GM21390 (cell line): ENCODE results near the gene HAPLN3.

Source experiments
- ATAC-seq: cut with Tn5 transposase; IDR thresholded peaks from one replicate; pipeline ENCODE4 v1.9.1; 2021; ENCODE audit not compliant: unreplicated experiment

HAPLN3 gene

DNA sequence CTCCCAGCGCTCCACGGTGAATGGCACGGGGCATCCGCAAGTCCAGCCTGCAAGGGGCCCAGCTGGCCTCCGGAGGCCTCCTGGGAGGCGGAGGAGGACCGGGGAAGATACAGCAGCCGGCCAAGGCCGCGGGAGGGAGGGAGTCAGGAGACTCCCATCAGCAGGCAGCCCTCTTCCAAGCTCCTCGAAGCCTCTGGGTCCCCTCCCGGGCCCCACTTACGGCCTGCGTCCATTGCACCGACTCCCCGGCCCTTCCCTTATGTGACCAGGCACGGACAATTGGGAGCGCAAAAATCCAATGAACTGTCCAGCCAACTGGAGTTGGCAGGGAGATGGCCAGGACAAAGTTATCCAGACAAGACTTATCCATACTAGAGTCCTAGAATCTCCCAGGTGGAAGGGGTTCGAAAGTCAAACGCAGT, 17.2 kb upstream of the HAPLN3 start:
- ATAC-seq = no peak

DNA sequence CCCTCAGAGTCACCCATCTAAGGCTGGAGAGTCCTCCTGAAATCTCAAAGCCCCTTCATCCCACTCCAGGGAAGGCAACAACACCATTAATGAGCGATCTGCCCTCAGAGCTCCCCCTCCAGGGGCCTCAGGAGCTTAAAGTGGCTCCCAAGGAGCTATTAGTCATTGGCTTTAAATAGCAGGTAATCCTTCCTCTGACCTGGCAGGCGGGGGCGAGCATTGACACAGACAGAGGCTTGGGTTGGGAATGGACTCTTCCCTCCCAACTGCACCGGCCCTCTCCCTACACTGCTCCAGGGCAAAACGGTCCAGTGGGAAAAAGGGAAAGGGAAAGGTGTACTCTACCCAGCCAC, 16.4 kb upstream of the HAPLN3 start:
- no peak for ATAC-seq

DNA sequence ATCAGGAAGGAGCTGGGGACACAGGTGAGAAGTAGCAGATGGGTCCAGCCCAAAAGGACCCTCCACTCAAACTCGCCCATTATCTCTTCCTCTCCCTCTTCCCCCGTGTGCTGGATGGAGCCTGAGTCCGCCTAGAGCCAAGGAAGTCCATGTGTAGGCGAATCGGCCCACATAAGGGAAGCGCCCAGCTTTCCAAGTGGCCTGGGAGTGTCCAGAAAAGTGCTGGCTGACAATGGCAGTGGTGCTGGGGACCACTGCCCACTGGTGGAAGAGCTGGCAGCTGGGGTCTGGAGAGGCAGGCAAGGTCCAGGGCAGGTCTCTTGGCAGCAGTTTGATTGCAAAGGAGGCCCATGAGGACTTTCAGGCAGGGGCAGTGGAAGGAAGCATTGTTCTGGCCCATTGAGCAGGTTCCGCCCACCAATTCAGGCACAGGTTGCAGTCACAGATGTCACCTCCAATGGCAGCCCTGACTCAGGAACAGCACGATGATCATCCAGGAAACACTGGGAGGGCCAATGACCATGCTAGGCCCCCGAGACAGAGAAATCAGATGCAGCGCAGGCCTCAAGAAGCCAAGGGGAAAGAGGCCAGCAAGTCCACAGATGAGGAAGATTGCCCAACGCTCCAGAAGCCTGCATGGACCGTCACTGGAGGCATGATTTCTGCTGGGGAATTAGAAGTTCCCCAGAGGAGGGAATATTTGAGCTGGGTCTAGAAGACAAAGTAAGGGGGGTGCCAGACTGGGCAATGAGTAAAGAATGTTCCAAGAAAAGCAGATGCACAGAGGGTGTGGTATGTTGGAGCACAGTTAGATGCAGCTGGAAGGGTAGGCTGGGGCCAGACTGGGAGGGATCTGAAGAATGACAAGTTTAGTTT, 14.8 kb upstream of the HAPLN3 start:
- no peak for ATAC-seq

DNA sequence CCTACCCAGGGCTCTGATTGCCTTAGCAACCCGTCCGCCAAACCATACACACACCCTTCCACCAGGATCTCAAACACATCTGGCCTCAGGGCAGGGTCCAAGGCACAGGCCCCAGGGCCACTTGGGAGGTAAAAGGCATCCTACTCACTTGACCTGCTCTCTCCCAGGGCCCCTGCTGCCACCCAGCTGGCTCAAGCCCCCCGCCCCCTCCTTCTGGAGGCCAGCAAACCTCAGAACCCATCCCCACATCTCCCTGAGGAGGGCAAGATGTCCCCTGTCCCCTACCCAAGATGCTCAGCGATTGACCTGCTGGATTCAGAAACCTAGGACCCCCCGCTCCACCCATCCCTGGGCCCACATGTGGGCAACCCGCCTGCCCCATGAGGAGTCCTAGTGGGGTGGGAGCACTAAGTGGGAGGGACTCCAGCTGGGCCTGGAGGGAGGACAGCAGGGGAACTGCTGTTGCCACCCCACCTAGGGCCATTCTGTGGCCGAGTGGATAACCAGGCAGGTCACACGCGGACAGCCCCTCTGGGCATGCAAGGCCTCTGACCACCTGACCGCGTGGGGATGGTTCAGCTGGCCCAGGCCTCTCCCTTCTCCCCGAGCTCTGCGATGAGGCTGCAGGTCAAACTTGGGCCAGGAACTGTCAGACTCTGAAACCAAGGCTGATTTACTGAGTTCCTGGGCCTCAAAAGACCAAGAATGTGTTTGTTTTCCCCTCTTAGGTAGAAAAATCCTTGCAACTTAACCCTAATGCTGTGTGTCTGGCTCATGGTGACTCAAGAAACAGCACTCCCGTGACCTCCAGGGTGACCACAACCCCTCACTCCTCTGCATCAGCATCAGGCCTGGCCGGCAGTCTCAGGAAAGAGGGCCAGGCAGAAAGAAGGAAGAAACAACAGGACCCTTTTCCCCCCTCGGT, 13.6 kb upstream of the HAPLN3 start:
- ATAC-seq = no peak

DNA sequence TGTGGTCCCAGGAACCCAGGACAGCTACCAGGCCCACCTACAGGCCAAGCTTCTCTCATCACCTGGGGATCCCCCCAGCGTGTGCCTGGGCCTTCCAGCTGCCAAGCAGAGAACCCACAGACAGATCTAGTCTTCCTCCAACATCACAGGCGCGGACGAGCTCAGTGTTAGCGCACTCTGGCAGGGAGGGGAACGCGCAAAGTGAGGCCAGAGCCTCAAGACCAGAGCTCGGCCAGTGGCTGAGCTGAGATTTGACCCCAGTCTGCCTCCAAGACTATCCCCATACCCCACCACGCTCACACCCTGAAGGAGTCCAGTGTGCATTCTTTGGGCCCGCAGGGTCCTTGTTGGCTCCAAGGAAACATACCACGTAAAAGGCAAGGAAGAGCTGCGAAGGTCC, 12.8 kb upstream of the HAPLN3 start:
- ATAC-seq = no peak

DNA sequence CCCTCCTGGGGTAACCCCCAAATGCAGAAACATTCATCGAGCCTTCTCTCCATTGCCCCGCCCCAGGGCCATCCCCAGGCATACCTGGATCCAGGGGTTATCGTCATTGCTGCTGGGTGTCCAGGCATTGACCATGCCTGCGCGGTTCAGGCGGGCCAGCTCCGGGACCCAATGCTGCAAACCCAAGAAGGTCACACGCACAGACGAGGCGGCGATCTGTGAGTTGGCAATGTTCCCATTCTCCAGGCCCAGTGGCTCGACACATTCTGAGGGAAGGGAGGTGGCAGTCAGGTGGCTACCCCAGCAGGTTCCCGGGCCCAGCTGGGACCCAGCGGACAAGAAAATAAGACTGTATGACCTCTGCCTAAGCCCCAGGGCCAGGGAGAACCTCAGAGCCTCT, 11.8 kb upstream of the HAPLN3 start:
- no peak for ATAC-seq

DNA sequence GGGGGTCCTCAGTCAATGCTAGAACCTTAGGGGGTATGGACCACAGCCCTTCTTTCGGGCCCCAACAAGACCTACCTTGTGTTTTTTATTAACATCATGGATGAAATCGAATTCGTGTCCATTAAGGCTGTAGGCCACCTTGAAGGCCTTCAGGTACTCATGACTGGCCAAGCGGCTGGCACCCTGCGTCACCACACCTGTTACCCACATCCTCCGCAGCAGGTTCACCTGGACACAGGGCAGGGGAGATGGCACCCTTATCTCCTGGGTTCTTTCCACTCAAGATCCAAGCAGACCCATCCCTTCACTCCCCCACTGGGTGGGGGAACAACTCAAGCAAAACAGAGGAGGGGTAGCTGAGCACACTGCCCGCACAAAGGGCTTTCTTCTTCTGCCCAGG, 11.2 kb upstream of the HAPLN3 start:
- ATAC-seq = no peak

DNA sequence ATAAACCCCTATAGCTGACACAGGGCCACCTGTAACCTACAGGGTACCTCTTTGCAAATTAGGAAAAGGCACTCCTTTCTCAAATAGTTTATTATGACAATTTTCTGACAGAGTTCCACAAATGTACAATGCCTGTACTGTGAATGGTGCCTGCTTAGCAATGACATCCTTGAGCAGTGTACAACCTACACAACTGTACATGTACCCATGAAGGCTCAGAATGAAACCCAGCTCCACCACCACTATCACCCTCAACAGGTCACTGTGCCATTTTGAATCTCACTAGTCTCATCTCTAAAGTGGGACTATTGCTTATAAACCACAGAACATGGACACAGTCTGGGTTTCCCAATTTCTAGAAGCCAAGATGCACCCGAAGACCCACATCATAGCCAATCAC, 10.8 kb upstream of the HAPLN3 start:
- no peak for ATAC-seq

DNA sequence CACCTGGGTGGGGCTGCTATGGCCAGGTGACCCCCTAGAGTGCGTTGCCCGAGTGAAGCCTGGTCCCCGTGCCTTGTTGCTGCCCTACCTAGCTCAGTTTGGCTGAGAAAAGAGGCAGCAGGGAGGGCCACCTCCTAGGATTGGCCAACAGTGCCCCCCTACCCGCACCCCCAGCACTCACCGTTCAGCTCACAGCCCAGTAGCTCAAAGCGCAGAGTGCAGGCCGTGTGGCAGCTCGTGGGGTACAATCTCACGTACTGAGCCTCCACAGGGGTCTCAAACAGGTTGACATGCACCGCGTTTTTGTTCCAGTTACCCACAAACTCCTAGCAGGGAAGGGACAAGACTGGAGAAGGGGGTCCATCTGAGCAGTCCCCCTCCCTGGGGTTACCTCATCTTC, 10.2 kb upstream of the HAPLN3 start:
- no peak for ATAC-seq

DNA sequence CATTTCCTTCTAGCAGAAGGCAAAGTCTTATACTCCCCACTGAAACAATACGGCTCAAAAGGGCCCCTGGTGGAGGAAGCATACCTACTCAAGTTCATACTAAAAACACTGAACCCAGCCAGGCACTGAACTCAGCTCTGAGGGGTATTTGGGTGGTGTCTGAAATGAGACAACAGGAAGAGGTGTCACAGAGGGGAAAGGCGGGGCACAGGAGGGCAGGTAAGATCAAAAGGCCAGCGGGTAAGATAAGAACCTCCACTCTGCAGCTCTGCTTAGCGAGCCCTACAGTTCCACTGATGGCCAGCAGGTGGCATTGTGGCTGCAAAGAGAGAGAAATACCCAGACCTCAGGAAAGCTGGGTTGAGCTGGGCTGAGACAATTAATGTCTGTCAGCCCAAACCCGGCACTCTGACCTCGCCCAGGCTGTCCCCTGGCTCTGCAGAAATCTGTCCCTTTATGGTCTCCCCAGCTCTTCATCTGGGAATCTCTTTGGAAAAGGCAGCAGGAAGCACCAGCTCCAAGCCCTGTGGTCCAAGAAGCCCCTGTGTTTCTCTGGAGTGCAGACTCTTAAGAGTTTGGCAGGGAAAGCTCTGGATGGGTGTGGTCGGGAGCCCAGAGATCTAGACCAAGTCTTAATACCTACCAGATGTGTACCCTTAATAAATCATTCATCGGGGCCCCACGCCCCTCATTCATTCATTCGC, 9.4 kb upstream of the HAPLN3 start:
- ATAC-seq = peak; percentile 88

DNA sequence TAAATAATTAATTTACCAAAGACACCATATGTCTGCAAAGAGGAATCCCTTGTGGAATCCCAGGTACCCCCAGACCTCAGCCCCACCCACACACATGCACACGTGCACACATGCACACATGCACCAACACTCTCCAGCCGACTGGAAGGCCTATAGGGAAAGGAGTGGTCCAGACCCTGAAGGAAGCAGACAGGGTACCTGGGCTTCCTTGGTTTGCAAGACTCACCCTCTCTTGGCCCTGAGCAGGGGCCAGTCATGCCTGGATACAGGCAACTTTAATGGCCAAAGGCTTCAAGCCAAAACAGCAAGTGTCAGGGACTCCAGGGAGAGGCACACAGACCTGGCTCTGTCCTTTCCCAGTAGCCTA, 8.9 kb upstream of the HAPLN3 start:
- no peak for ATAC-seq

DNA sequence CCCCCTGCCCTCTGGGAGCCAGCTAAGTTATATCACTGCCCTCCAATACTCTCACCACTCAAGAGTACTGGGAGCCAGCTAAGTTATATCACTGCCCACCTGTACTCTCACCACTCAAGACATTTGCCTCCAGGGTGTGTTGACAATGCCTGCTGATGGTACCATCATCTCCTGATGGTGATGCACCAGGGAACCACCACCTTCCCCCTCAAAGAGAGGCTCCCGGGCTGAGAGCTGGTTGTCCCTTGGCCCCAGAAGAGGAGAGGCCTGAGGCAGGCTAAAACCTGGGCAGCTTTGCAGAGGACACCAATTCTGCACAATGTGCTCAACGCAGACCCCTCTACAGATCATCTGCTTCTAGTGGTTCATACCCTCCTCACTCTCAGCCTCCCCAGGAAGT, 7.5 kb upstream of the HAPLN3 start:
- ATAC-seq = no peak

DNA sequence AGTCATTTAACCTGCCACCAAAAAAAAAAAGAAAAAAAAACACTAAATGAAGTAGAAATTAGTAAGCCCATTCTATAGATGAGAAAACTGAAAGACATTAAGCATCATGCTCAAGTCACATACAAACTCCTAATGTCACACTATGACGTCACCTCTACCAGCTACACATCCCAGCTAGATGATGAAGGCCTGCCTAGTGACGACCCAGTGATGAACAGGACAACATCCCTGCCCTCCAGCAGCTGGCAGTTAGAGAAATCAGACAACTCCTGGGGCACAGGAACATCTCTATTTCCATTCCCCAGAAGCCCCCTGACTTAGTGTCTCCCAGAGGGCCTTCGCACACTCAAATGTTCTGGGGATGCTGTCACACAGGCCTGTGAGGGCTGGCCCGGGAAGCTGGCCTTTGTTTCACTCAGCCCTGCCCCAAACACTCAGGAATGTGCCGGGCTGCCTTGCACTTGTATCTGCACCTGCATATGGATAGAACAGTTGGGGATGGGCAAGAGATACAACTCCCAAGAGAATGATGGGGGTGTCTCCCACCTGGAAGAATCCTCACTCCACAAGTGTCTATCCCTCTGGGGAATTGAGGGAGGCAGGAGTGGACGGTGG, 7.0 kb upstream of the HAPLN3 start:
- no peak for ATAC-seq

DNA sequence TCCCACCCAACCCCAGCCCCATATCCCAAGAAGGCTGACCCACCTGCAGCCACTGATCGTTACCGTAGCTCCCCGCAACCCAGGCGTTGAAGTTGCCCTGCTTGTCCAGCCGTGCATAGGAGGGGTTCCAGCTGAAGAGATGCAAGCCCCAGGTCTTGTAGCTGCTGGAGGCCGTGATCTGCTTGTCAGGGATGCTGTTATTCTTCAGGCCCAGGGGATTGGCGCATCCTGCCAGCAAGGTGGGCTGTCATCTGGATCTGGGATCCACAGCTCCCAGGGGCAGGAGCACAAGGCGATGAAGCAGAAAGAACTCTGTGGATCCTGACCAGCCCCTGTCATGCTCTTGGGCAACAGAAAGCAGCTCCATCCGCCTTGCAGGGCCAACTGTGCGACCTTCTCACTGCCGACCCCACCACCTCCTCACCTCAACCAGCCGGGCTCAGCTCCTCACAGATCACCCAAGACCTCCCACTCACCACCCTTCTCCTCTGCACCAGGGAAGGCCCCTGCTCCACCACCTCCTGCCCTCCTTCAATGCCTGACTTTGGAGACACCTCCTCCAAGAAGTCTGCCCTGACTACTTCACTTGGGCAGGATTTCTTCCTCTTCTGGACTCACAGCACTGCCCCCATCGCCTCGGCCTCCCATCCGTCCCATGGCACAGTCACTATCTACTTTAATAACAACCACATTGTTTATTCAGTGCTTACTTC, 6.3 kb upstream of the HAPLN3 start:
- ATAC-seq = no peak

DNA sequence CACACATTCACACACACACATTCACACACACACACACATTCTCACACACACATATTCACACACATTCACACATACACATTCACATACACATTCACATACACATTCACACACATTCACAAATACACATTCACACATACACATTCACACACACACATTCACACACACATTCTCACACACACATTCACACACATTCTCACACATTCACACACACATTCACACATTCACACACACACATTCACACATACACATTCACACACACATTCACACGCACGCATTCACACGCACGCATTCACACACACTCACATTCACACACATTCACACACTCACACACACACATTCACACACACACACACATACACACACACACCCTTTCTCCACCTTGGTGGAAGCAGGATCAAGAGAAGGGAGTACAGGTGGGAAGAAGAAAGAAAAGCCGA, 5.7 kb upstream of the HAPLN3 start:
- ATAC-seq = no peak

DNA sequence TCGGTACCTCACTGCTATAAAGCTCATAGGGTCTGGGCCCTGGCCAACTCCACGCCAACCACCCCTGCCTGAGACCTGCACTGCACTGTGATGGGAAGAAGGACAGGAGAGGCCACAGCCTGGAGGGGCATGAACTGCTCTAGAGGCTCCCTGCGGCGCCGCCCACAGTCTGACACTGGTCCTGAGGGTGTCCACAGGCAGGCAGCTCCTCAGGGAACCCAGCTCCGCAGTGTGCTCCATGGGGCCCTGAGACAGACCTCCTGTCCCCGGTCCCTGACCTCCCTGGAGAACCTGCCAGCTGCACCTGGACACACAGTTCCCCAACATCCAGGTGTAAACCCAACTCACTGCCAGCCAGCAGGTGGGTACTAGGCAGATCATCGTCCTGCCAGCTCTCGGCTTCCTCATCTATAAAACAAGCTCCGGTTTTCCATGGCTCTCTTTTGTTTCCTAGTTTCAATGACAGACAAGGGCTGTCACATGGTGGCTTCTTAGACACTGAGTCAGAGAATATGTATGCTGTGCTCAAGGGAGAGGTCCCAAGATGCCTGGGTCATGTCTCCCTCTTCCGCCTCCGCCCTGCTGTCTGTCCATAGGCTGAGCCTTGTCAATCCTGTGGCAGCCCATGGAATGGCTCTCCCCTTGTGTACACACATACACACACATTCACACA, 5.1 kb upstream of the HAPLN3 start:
- no peak for ATAC-seq

DNA sequence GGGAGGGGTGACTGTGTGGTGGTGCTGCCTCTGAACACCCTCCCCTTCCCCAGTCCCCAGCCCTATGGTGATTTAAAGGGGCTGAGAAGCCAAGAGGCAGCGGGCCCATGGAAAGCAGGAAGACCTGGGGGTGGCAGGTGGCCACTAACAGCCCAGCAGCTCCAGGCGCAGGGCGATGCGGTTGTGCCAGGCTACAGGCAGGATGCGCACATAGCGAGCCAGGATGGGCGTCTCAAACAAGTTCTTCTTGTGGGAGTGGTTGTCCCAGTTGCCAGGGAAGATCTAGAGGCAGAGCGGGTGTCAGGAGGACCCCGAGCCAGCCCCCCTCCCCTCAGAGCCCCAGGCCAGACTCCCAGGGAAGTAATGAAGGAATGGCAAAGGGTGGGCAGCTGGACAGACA, 3.9 kb upstream of the HAPLN3 start:
- ATAC-seq = no peak

DNA sequence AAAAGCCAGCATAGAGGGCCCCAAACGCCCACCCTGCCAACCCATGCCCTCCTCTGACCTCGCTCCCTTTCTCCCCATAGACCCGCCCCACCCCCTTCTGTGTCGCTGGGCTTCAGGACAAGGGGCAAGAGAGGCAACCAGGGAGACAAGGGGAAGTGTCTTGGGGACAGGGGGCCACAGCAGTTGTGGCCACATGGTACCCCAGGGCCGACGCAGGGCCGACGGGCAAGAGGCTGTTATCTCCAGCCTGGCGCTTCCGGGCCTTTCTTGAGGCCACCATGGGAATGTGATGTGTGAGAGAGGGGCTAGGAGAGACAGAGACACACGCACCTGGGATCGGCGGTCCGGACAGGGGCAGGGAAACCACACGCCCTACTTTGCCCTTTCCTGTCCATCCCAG, 3.4 kb upstream of the HAPLN3 start:
- ATAC-seq = no peak

DNA sequence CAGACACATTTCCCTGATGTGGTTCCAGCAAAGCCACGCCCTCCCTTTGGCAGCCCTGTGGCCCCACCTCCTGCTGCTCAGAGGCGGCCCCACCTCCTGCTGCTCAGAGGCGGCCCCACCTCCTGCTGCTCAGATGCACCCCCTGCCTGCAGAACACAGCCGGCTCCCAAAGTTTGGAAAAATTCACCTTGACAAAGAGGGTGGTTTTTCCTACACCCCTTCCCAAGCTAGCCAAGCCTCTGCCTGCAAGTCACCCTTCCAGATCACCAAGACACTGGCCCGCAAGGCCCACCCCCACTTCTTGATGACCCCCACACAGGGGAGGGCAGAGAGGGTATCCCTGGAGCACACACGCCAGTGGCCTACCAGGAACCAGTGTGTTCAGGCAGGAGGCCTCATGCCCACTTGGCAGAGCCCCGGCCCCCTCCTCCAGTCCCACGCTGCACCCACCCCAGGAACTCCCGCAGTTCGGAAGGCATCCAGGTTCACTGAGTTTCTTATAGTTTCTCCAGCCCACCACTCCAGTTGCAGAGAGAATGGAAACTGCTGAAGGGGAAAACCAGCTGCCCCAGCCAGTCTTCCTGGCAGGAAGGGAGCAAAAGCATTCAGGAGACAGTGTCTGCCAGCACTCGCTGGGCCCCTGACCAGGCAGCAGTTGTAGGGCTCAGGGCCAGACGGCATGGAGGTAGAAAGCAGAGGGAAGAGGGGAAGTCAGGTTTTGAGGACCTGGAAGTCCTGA, 2.3 kb upstream of the HAPLN3 start:
- ATAC-seq = peak; percentile 52
